T-helper 2 cell treated with Interferon-gamma antibody and Interleukin-4, amounts not matched to agents 100 ng/mL and 5 ng/mL, for 36 hours (primary cell): ENCODE data around the gene PPIL3. TPM values are rescaled to one million over a fixed set of nuclear protein-coding genes. Genes with fewer than 3 reads are reported as not detected.

Experiments used
- intact Hi-C: fragments of 100-400 bp; cut with micrococcal nuclease; formaldehyde crosslinking; loops from one replicate; pipeline ENCODE4 v1.15.1; 2023
- total RNA-seq: library from RNA; stranded (reverse); gene quantifications from 2 replicates; pipeline ENCODE4 v1.2.3, GENCODE V29; 2022

The PPIL3 gene
- total RNA-seq, 1 donor from 2014 or later: 43.7 TPM

DNA sequence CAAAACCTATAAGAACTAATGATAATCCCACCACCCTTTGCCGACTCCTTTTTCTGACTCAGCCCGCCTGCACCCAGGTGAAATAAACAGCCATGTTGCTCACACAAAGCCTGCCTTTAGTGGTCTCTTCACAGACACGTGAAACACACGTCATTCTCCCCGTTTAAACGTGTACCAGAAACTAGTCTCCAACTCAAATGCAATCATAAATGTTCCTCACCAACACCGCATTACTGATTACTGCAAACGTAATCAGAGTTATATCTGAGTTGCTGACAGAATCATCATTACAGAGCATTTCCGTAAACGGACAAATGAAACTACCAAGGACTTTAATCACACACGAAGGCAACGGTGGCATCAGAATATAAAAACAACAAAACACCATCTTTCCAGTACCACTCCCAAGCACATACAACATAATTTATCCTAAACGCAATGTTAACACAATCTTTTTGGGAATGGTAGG lies 26.3 kb downstream of the PPIL3 start:
- intact Hi-C loops: loop anchor here (2.0 to 10.0 kb wide), 5 partner anchors 335 to 1402 kb away; partner anchors contain the start of genes MAIP1, NOP58, SGO2 and TYW5

DNA sequence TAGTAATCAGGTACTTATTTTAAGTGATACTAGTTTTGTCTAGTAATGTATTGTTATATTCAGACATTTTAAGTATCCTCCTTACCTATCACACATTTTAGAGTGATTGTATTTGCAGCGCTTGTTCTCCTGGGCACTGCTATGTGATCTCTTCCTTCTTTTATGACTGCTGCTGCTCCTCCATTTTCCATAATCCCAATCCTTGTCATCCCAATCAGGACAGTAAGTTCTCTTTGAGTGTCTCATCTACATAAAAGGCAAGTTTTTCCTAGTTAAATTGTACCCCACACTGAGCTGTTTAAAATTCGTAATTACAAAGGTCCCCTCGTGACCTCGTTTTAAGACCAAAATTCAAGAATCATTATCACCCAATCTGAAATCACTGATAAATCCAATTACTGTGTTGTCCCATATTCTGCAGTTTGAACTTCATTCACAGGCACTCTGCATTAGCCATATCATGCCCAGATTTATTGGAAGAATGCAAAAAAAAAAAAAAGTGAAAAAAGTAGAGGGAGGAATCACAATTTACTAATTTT lies 27.2 kb downstream of the PPIL3 start:
- intact Hi-C loops: loop anchor here (2.0 to 10.0 kb wide), 5 partner anchors 334 to 1403 kb away; partner anchors contain the start of genes MAIP1, NOP58, SGO2 and TYW5

DNA sequence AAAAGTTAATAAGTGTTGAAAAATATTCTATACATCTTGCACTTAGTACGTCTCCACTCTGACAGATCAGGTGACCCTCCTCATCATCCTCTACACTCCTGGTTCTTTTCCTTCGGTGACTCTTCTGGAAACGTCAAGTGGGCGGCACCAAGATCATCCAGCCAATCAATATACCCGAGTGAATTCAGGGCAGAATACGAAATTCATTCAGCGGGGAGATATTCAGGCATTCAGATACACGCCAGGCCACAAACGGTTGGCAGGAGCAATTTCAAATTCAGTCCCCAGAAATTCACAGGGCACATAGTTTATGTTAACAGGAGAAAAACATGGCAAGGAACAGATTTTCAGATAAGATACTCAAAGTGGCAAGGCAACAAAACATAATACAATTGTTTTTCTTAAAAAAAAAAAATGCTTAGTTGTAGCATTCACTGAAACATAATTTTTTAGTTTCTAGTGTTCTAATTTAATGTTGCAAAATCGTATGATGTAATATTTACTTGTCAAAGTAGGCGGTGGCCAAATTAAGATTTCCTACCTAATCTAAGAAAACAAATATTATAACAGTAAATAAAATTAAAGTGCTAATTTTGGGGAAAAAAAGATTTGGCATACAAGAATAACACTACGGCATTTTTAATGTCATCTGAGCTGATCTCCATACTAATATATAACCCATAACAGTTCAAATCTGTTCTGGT lies 28.6 kb downstream of the PPIL3 start:
- intact Hi-C loops: loop anchor here (5.0 to 10.0 kb wide), 3 partner anchors 333 to 1405 kb away; partner anchors contain the start of genes MAIP1, NOP58, SGO2 and TYW5

DNA sequence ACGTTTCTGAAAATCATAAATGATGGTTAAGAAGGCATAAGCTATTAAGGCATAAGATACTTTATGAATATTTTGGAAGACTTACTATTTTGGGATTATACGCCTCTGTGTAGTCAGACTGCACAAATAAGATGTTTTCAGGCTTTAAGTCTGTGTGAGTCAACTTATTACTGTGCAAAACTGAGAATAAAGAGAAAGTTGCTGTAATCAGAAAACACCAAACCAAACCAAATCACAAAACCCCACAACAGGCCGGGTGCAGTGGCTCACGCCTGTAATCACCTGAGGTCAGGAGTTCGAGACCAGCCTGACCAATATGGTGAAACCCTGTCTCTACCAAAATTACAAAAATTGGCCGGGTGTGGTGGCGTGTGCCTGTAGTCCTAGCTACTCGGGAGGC lies 32.1 kb downstream of the PPIL3 start:
- intact Hi-C loops: no loop called here

DNA sequence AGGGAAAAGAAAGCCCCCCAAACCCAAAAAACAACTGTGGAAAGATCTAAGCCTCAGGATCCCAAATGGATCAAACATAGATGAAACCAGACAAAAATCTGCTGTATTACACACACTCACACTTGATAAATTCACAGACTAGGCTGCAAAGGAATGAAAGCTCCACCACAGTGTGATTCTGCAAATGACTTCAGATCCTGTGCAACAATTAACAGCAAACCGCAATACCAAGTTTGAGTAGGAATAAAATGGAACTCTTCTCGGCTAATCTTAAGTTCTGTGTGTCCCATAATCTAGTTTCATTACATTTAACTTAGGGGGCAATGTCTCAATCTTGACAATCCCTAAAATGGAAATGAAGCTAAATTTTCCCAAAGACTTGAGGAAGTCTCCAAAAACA lies 36.3 kb downstream of the PPIL3 start:
- intact Hi-C loops: no loop called here

DNA sequence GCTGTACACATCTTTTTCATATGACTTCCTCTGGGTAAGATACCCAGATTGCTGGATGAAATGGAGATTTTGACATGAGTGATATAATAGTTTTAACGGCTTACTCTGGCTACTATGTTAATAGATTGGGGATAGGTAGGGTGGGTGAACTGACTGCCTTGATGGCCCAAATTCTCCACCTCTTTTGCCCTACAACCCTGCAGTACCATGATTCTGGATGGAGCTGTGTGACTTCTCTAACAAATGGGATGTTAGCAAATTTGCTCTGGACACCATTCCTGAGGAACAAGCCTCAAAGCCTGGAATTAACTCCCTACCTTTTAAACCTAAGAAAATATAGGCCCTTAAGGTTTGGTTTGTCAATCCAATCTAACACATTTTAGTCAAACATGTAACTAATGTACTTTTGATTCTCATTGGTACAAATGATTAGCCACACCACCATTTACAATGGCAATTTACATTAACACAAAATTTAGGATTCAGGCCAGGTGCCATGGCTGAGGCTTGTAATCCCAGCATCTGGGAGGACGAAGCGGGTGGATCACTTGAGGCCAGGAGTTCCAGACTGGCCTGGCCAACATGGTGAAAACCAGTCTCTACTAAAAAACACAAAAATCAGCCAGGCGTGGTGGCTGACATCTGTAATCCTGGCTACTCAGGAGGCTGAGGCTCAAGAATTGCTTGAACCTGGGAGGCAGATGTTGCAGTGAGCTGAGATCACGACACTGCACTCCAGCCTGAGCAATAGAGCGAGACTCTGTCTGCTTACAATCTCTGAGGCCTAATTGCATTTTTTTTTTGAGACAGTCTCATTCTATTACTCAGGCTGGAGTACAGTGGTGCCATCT lies 37.3 kb downstream of the PPIL3 start:
- intact Hi-C loops: no loop called here

DNA sequence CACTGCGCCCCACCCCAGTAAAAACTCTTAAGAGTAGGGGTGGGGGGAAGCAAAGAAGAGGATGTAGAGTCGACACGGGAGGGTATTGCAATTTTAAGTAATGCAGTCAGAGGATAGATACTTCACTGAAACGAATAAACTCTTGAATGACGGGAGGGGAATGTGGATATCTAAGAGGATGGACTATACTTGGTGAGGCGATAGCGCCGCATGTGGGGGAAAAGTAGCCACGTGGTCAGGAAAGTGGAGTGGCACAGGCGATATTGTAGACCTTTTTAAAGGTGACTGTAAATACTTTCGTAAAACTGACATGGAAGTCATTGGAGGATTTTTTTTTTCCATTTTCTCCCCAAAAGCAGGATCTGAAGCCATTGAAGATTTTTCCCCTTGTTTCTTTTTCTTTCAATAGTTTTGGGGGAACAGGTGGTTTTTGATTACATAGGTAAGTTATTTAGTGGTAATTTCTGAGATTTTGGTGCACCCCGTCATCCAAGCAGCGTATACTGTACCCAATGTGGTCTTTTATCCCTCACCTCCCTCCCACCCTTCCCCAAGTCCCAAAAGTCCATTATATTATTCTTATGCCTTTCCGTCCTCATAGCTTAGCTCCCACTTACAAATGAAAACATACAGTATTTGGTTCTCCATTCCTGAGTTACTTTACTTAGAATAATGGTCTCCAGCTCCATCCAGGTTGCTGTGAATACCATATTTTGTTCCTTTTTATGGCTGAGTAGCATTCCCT lies 38.2 kb downstream of the PPIL3 start:
- intact Hi-C loops: no loop called here

DNA sequence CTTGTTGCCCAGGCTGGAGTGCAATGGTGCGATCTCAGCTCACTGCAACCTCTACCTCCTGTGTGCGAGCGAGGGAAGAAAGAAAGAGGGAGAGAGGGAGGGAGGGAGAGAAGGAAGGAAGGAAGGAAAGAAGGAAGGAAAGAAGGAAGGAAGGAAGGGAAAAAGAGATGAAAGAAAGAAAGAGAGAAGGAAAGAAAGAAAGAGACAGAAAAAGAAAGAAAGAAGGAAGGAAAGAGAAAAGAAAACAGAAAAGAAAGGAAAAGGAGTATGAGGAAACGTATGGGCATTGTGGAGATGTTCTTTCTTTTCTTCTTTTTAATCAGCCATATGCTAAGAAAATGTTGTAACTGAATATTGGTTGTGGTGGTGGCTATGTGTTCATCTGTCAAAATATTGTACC lies 40.9 kb downstream of the PPIL3 start:
- intact Hi-C loops: no loop called here

DNA sequence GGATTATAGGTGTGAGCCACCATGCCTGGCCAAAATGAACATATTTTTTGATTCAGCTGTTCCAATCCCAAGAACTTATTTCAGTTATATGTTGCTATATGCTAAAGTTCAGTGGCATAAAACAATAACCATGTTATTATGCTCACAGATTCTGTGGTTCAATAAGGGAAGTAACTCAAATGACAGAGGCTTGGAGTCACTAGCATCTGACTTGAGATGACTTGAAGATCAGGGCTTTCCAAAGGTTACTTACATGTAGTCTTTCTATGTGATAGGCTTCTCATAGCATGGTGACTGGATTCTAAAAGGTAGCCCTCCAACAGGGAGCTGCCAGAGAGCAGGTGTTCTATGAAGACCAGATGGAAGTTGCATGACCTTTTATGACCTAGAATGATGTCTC lies 41.6 kb downstream of the PPIL3 start:
- intact Hi-C loops: no loop called here

DNA sequence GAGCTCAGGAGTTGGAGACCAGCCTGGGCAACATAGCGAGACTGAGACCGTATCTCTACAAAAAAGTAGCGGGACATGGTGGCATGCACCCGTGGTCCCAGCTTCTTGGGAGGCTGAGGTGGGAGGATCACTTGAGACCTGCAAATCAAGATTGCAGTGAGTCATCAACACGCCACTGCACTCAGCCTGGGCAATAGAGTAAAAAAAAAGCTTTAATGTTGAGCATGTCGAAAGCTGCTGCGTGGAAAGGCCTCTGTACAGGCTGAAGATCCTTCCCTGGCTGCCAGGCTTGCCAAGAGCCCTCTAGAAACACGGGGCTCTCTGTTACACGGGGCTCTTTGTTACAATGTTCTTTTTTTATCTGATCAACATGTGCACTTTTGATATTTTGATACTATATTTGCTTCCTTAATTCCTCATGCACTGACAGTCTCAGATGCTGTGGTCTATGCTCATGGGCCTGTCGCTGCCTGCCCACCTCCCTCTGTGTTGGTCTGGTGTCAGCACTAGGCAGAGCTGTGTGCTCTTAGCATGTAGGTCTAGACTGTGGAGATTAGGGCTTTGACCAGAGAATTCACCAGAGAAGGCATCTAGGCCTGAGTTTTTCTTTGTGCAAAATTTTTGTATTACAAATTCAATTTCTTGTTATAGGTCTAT lies 43.1 kb downstream of the PPIL3 start:
- intact Hi-C loops: no loop called here

DNA sequence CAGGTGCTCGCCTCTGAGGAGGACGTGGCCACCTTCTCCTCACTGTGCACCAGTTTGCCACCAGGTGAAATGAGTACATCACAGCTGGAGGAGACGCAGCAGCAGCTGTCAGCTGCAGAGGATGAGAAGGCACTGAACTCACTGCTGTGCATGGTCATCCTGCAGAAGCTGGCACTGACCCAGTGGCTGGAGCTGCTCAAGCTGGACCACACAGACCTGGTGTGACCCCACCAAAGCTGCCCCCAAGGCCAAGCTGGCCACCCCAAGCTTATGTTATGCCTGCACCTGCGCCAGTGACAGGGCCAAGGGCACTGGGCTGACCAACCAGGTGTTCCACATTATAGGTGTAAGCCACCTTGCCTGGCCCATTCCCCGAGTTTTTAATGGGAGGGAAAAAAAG lies 43.7 kb downstream of the PPIL3 start:
- intact Hi-C loops: no loop called here

DNA sequence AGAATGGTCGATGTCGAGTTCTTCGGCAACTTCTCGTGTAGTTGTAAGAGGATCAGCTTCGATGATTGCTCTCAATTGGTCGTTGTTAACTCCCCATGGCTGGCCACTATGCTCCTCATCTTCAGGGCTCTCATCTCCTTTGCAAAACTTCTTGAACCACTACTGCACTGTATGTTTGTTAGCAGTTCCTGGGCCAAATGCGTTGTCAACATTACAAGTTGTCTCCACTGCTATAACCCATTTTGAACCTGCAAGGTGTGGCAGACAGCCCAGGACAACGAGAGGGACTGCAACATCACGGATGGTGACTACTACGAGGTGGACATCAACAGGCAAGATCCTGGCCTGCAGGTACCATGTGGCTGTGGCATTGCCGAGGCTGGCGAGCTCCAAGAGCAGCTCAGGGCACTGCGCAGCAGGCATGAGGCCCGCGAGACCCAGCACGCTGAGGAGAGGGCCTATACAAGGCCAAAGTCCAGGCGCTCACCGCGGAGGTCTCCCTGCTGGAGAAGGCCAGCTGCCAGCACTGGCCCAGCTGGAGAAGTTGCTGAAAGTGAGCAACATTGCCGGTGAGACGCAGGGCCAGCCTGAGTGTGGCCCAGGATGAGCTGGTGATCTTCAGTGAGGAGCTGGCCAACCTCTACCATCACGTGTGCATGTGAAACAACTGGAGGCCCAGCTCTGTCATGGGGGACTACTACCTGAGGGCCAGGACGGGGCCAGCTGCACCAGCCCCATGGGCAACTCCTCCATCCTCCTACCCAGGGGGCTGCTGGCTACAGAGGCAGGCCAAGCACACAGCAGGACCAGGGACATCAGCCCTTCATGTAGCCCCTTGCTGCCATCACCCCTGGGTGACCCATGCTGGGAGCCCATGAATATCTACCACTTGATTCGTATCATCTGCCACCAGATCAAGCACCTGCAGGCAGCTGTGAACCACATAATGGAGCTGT lies 44.6 kb downstream of the PPIL3 start:
- intact Hi-C loops: no loop called here

DNA sequence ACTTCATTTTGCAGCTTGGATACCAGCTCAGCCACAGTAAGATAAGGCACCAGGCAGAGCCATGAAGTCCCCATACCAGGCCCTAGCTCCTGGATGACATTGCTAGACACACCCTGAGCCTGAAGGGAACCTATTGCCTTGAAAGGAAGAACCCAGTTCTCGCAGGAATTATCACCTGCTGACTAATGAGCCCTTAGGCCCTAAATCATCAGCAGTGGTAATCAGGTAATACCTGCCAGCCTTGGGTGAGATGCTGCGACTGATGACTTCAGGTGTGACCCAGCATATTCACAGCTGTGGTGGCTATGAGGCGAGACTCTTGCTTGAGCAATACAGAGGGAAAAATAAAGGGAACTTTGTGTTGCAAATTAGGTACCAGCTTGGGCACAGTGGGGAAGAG lies 49.4 kb downstream of the PPIL3 start:
- intact Hi-C loops: no loop called here

DNA sequence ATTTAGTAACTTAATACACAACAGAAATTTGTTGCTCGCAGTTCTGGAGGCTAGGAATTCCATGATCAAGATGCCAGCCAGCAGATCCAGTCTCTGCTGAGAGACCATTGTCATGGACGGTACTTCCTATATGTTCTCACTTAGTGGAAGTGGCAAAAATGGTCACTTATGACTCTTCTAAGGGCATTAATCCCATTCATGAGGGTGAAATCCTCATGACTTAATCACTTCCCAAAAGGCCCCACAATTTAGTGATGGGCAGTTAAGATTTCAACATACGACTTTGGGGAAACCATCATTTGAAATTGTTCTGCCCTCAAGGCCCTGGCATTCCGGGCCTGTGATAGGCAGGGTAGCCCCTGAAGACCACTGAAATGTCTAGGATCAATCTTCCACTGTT lies 54.2 kb downstream of the PPIL3 start:
- intact Hi-C loops: no loop called here

DNA sequence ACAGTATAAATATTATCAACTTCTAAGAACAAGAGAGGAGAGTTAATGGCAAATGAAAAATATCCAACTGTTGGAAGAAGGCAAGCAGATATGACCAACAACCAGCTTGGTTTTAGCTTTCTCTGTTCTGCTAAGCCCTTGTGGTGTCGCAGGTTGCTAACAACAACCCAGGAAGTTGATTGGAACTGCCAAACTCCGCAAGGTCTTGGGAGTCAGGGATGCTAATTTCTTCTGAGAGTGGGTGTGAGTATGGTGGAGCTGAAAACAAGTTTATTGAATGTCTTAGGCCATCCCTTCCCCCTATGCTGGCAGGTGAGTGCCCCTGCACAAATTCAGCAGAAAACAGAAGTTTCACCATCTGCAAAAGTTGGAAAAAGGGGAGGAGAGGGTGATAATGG lies 59.6 kb downstream of the PPIL3 start:
- intact Hi-C loops: no loop called here

DNA sequence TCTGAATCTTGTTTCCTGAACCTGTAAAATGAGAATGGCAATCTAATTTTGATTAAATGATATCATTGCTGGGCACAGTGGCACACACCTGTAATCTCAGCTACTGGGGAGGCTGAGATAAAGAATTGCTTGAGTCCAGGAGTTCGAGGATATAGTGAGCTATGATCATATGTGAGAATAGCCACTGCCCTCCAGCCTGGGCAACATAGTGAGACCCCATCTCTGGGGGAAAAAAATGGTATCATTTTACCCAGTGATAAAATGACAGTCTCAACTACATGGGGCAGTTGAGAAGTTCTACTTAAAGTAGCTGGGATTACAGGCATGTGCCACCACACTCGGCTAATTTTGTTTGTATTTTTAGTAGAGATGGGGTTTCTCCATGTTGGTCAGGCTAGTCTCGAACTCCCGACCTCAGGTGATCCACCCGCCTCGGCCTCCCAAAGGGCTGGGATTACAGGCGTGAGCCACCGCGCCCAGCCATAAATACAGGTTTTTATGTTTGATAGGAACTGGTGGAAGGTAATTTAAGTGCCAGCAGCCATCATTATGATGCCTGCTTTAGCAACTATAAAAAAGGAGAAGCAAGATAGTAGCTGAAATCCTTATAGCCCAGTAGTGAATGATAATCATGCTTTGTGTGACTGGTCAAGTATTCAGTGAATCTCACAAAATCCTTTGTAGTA lies 60.2 kb downstream of the PPIL3 start:
- intact Hi-C loops: no loop called here

DNA sequence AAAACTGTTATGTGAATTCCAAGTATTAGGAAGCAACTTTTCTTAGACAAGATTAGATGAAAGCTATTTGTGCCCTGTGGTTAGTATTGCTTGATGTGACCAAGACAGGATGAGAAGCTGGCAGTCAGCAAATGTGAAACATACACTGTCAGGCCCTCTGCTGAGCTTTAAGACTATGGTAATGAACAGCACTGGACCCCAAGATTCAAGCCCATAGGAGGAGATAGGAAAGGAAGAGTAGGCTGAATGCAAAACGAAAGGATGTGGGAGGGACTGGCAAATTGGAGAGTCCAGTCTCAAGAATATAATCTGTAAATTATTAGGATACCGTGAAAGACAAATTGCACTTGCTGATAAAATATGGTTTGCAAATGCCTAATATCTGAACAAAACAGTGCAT lies 60.8 kb downstream of the PPIL3 start:
- intact Hi-C loops: no loop called here

DNA sequence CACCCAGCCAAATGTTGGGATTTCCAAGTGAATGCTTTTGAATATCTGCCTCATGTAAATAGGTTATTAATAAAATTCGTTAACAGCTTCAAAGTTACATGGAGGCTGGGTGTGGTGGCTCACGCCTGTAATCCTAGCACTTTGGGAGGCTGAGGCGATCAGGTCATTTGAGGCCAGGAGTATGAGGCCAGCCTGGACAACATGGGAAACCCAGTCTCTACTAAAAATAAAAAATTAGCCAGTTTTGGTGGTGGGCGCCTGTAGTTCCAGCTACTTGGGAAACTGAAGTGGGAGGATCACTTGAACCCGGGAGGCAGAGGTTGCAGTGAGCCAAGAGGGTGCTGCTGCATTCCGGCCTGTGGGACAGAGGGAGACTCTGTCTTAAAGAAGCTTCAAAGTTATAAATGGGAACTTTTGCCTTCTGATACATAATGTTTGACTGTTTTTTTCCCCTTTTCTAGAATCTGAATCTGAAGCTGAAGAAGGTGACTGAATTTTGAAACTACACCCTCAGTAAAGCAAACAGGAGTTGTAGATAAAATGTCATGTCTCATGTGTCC lies 67.1 kb downstream of the PPIL3 start:
- intact Hi-C loops: no loop called here
